ENCODE results near the gene TEC.
A peak's percentile ranks its signal among the peaks of the same experiment; 100 is the strongest.
"Not testable (repeated sequence)": the region's sequence is repeated elsewhere in the genome, so short reads cannot be mapped to it uniquely, and the experiment has no call there.

TEC gene

GRCh38 chr4:48268956-48269860, at the start of gene TEC:
TEC (minus strand) TSS chr4:48269838; CDS start chr4:48228614, 41,224 bp downstream.
- peak; percentile 82 for DNase-seq

- no peak for DNase-seq
These were observed 46.3 kb upstream of the TEC start for GRCh38 chr4:48315728-48316630.

- DNase-seq = not testable (repeated sequence)
These were observed 45.1 kb upstream of the TEC start for GRCh38 chr4:48314746-48315145.

GRCh38 chr4:48311896-48312295, 42.3 kb upstream of the TEC start:
- no peak for DNase-seq

- no peak for DNase-seq
These were observed 39.3 kb upstream of the TEC start for GRCh38 chr4:48308901-48309300.

GRCh38 chr4:48307528-48307927, 37.9 kb upstream of the TEC start:
- no peak for DNase-seq

- no peak for DNase-seq
These were observed 35.9 kb upstream of the TEC start for GRCh38 chr4:48305508-48305907.

GRCh38 chr4:48300004-48300403, 30.4 kb upstream of the TEC start:
- DNase-seq = no peak

GRCh38 chr4:48299560-48299959, 29.9 kb upstream of the TEC start:
- no peak for DNase-seq

- no peak for DNase-seq
These were observed 27.7 kb upstream of the TEC start for GRCh38 chr4:48297256-48297846.

- DNase-seq = no peak
These were observed 26.7 kb upstream of the TEC start for GRCh38 chr4:48296365-48296764.

GRCh38 chr4:48295116-48295515, 25.5 kb upstream of the TEC start:
- no peak for DNase-seq

- not testable (repeated sequence) for DNase-seq
These were observed 22.7 kb upstream of the TEC start for GRCh38 chr4:48292218-48292790.

- no peak for DNase-seq
These were observed 20.6 kb upstream of the TEC start for GRCh38 chr4:48290146-48290772.

- not testable (repeated sequence) for DNase-seq
These were observed 16.4 kb upstream of the TEC start for GRCh38 chr4:48286060-48286459.

GRCh38 chr4:48285640-48286039, 16.0 kb upstream of the TEC start:
- DNase-seq = not testable (repeated sequence)

GRCh38 chr4:48275686-48276085, 6.0 kb upstream of the TEC start:
- no peak for DNase-seq

- DNase-seq = no peak
These were observed 5.6 kb upstream of the TEC start for GRCh38 chr4:48275247-48275646.

- no peak for DNase-seq
These were observed 2.0 kb upstream of the TEC start for GRCh38 chr4:48271626-48272025.

- DNase-seq = no peak
These were observed 1.4 kb upstream of the TEC start for GRCh38 chr4:48270951-48271473.

GRCh38 chr4:48270523-48270897, 872 bp upstream of the TEC start:
- no peak for DNase-seq

GRCh38 chr4:48269861-48270522, 354 bp upstream of the TEC start:
- DNase-seq = peak; percentile 94

All from KG1 (cell line).